ENCODE measurements around the gene NUTF2.
A peak's percentile ranks its signal among the peaks of the same experiment; 100 is the strongest.

Gene NUTF2

DNA sequence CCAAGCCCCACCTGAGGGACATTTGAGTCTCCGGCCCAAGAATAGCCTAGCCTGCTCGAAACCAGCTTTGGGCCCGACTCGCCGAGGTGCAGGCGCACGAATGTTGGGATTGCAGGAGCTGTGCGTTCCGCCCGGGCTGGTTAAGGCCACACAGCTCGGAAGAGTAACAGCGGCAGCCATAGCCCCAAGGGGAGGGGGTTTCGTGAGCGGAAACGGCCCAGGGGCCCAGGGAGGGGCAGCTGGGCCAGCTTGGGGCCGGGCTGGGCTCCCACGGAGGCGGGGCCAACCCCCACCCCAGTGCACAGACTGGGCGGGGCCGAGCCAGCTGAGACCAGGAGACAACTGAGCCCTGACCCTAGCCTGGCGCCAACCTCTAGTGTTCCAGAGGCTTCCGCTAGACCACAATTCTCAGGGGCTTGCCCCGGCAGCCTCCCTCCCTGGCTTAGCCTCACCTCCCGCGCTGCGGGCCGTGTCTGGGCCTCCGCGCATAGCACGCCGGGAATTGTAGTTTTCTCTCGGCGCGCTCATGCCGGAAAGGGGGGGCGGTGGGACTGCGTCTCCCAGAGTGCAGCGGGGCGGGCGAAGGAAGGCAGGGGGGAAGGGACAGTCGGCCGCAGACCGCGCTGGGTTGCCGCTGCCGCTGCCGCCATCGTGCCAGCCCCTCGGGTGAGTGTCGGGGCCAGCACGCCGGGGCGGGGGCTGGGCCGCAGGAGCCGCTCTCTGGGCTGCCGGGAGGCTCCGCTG is at the start of gene NUTF2:
Gene NUTF2 (plus strand): TSS at position 614 of the 744 bp plus-strand sequence. CDS start 18,198 bp downstream, outside the sequence.
- no peaks in the 10 kb centered on the region for H3K9me3 ChIP-seq (ENCODE audit: control insufficient read depth, insufficient read depth, low read length)
- H3K36me3 ChIP-seq (ENCODE audit: insufficient read depth, low read length) = 0 out of 2 replicates have a peak, but pooled peaks cover 4% of the 10 kb centered on the region
- H3K9ac ChIP-seq (ENCODE audit: low read depth, low read length) = peak within 1 kb of the TSS; percentile 97
- H3K4me1 ChIP-seq (ENCODE audit: insufficient read depth, low read length) = peaks cover 21% of the 10 kb centered on the region

DNA sequence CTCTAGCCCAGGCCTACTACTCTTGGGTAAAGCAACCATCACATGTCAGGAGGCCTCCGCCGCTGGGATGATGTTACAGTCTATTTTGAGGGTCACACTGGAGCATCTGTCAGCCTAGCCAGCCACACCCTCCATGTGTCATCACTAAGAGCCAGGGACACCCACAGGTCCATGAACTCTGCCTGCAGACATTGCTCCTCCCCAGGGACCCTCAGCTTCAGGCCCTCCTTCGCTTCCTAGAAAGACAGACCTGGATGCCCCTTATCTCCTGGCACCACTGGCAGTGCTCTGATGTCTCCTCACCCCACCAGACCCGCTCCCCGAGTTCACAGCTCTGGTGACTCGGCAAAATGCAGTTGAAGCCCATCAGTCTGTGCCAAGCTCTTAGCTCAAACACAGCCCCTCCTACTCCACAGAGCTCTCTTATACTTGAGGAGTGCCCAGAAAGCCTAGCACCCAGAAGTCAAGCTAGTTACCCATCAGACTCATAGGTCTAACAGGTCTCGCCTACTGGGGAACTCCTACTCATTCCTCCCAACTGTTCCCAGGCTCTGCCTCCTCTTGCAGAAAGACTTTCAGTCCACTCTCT is 46.3 kb upstream of the NUTF2 start:
- H3K9me3 ChIP-seq (ENCODE audit: control insufficient read depth, insufficient read depth, low read length) = no peaks in the 10 kb centered on the region
- H3K4me1 ChIP-seq (ENCODE audit: insufficient read depth, low read length) = peaks cover 4% of the 10 kb centered on the region; the same call in 1 of the 2 replicates
- no peaks in the 10 kb centered on the region; the same call in 1 of the 2 replicates for H3K36me3 ChIP-seq (ENCODE audit: insufficient read depth, low read length)
- no peak overlapping the region for H3K9ac ChIP-seq (ENCODE audit: low read depth, low read length)

DNA sequence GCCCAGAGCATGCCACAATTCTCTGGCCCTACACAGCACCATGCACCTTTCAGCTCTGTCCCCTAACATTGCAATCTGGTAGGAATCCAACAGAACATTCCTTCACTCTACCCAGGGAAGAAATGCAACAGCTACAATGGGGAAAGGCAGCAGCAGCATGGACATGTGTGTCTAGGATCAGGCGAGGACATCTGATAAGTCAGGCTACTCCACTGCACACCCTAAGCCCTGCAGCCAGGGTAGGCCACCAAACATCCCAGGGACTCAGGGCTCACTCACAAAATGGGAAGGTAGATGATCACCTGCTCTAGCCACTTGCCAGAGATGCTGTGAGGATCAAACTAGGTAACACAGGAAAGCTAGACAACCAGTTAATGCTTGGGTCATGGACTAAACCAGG is 45.5 kb upstream of the NUTF2 start:
- peaks cover 6% of the 10 kb centered on the region; the same call in 1 of the 2 replicates for H3K4me1 ChIP-seq (ENCODE audit: insufficient read depth, low read length)
- no peak overlapping the region for H3K9ac ChIP-seq (ENCODE audit: low read depth, low read length)
- no peaks in the 10 kb centered on the region for H3K9me3 ChIP-seq (ENCODE audit: control insufficient read depth, insufficient read depth, low read length)
- H3K36me3 ChIP-seq (ENCODE audit: insufficient read depth, low read length) = no peaks in the 10 kb centered on the region; the same call in 1 of the 2 replicates

DNA sequence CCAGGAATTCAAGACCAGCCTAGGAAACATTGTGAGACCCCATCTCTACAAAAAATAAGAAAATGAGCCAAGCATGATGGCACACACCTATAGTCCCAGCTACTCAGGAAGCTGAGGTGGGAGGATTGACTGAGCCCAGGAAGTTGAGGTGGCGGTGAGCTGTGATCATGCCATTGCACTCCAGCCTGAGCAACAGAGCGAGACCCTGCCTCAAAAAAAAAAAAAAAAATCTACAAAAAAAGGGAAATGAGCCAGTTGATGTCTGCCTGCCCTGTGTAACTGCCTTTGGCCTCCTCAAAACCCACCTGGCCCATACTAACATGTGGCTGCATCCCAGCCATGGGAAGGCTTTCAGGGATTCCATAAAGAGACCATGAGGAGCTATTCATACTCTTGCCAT is 44.9 kb upstream of the NUTF2 start:
- Histone ChIP-seq H3K36me3 (ENCODE audit: insufficient read depth, low read length) (no peaks in the 10 kb centered on the region; the same call in 1 of the 2 replicates), H3K4me1 (ENCODE audit: insufficient read depth, low read length) (peaks cover 6% of the 10 kb centered on the region; the same call in 1 of the 2 replicates), H3K9ac (ENCODE audit: low read depth, low read length) (no peak overlapping the region), H3K9me3 (ENCODE audit: control insufficient read depth, insufficient read depth, low read length) (no peaks in the 10 kb centered on the region)

DNA sequence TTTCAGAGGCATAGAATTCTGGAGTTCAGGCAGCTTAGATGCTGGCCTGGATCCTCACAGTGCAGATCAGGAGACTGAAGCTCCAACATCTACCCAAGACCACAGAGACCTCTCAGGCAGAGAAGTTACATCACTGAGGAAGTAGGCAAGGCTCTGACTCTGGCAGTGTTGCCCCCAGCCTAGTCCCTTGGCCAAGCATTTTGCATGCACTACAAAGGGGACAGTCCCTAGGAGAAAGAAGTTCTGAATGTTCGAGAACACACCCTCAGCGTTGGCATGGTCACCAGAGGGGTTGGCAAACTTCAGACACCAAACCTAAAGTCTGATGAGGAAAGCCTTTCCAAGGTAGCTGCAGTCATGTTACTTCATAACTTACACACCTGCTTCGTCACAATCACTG is 42.8 kb upstream of the NUTF2 start:
- peaks cover 6% of the 10 kb centered on the region; the same call in 1 of the 2 replicates for H3K4me1 ChIP-seq (ENCODE audit: insufficient read depth, low read length)

DNA sequence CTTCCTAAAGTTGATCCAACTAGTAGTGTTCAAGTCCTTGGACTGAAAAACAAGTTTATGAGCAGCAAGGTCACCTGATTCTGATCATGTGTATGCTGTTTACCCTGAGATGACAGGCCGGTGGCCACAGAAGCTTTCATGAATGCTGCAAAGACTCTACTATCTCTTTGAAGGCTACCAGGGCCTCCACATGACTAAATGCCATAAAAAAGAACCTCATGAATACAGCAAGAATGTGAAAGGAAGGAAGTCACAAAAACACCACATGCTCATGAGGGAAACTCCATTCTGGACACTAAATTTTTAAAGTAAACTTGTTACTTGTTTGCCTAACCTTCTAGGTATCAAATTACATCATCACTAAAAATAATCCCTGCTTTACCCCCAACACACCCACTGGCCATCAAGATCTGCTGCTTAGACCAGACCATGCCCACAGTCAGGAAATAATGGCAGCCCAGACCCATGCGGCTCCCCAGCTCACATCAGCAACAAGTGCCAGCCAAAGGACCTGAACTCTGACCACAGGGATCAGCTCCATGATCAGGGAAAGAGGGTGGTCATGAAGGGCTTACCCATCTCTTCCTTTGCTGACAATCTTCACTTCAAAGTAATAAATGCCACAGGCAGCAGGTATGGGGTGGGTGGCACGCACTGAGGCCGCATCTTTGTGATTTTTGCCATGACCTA is 41.7 kb upstream of the NUTF2 start:
- Histone ChIP-seq H3K4me1 (ENCODE audit: insufficient read depth, low read length) (peaks cover 6% of the 10 kb centered on the region; the same call in 1 of the 2 replicates), H3K9me3 (ENCODE audit: control insufficient read depth, insufficient read depth, low read length) (no peaks in the 10 kb centered on the region), H3K36me3 (ENCODE audit: insufficient read depth, low read length) (no peaks in the 10 kb centered on the region; the same call in 1 of the 2 replicates), H3K9ac (ENCODE audit: low read depth, low read length) (peak overlapping the region; percentile 89; the same call in 1 of the 2 replicates)

More for the DNA sequence above, 42.8 kb upstream of the NUTF2 start:
- H3K36me3 ChIP-seq (ENCODE audit: insufficient read depth, low read length) = no peaks in the 10 kb centered on the region; the same call in 1 of the 2 replicates
- no peak overlapping the region for H3K9ac ChIP-seq (ENCODE audit: low read depth, low read length)
- H3K9me3 ChIP-seq (ENCODE audit: control insufficient read depth, insufficient read depth, low read length) = no peaks in the 10 kb centered on the region

DNA sequence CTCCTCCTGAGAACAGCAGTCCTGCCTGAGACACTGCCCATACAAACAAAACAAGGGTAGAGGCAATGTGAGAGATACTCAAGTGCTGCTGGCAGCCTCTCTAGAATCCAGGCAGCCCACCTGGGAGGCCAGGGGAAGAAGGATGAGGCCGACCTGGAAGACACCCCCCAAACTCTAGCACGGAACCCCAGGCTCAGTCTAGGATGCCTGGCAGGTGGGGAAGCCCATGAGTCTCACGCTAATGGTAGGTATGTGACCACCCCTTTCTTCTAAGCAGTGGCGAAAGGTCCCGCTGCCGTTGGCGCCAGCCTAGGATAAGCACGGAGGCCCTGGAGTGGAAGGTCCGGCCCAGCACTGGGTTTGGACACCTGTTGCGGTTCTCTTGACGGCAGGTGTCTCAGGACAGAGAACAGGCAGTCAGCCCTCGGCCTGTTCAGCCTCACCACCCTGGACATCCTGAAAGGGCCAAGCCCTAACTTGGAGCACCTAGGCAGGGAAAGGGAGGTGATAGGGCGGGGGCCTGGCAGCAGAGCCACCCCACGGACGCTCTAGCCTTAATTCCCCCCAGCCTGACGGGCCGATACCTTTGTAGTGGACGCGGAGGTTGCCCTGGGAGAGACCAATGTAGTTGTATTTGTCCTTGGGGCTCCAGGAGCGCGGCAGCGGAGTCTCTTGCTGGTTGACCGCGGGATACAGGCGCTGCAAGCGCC is 40.9 kb upstream of the NUTF2 start:
- H3K9ac ChIP-seq (ENCODE audit: low read depth, low read length) = peak overlapping the region; percentile 89
- no peaks in the 10 kb centered on the region for H3K9me3 ChIP-seq (ENCODE audit: control insufficient read depth, insufficient read depth, low read length)
- H3K36me3 ChIP-seq (ENCODE audit: insufficient read depth, low read length) = no peaks in the 10 kb centered on the region; the same call in 1 of the 2 replicates
- peaks cover 6% of the 10 kb centered on the region; the same call in 1 of the 2 replicates for H3K4me1 ChIP-seq (ENCODE audit: insufficient read depth, low read length)

DNA sequence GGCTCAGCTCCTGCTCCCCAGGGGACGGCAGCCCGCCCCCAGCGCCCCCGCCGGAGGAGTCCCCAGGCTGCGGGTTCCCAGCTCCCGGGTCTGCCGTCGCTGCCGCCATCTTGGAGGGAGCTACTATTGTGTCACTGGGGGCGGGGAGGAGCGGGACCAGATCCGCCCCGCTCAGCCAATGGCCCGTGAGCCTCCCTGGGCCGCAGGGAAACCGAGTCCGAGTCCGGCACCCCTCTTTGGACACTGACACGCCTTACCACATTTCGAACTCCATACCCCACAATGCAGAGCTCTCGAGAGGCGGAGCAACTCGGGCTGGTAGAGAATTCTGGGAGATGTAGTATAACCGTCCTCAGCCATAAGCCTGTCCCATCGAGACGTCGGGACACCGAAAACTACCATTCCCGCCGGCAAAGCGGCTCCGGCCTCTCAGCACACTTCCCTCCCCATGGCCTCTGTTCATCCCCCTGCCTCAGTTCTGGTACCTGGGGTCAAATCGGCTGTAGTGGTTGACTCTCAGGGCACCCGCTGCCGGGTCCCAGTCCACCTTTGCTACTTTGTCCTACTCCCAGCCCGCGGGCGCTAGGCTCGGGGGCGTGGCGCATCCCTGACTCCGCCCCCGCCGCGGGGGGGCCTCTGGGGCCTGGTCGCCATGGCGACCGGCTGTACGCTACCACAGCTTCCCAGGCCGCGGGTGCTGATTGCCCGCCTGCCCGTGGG is 40.1 kb upstream of the NUTF2 start, which contains the start of the genes RANBP10 and TSNAXIP1:
Gene RANBP10 (minus strand): TSS at position 133 of the 720 bp plus-strand sequence. CDS start 24 bp downstream, at position 109.
Gene TSNAXIP1 (plus strand): TSS at position 462 of the 720 bp plus-strand sequence. CDS start 261 bp downstream, outside the sequence.
- H3K9me3 ChIP-seq (ENCODE audit: control insufficient read depth, insufficient read depth, low read length) = no peaks in the 10 kb centered on the region
- no peaks in the 10 kb centered on the region; the same call in 1 of the 2 replicates for H3K36me3 ChIP-seq (ENCODE audit: insufficient read depth, low read length)
- H3K4me1 ChIP-seq (ENCODE audit: insufficient read depth, low read length) = peaks cover 6% of the 10 kb centered on the region; the same call in 1 of the 2 replicates
- H3K9ac ChIP-seq (ENCODE audit: low read depth, low read length) = peak within 1 kb of the TSS; percentile 89

DNA sequence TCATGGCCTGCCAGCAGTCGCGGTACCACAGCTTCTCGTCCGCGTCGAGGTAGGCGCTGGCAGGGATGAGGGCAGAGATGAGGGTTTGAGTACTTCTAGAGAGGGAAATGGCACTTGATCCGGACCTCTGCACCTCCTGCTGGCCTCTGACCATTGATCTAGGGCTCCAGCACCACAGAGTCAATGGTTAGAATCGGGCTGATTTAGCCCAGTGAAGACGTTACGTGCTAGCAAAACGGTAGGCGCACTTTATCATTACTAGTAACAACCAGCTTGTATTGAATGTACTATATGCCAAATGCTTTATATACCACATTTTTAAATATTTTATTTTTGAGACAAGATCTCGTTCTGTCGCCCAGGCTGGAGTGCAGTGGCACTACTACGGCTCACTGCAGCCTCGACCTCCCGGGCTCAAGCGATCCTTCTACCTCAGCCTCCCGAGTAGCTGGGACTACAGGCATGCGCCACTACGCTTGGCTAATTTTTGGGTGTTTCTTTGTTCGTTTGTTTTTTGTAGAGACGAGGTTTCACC is 39.5 kb upstream of the NUTF2 start:
- H3K9me3 ChIP-seq (ENCODE audit: control insufficient read depth, insufficient read depth, low read length) = no peaks in the 10 kb centered on the region
- H3K9ac ChIP-seq (ENCODE audit: low read depth, low read length) = peak overlapping the region; percentile 71; the same call in 1 of the 2 replicates
- no peaks in the 10 kb centered on the region; the same call in 1 of the 2 replicates for H3K36me3 ChIP-seq (ENCODE audit: insufficient read depth, low read length)

DNA sequence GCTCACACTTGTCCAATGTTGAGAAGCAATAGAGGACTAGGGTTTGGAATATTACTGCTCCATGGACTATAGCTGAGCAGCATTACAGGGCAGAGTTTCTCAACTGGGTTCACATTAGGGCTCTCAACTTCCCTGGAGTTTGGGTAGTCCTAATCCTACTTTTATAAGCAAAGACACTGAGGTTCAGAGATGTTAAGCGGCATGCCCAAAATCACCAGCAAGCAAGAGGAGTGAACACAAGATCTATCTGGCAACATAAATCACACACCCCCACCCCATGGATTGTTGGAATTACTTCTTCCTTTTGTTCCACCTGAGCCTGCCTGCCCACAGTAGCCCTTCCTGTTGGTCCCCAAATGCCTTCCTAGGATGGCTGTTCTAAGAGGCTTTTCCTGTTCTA is 34.8 kb upstream of the NUTF2 start:
- Histone ChIP-seq H3K9ac (ENCODE audit: low read depth, low read length) (no peak overlapping the region), H3K9me3 (ENCODE audit: control insufficient read depth, insufficient read depth, low read length) (no peaks in the 10 kb centered on the region), H3K4me1 (ENCODE audit: insufficient read depth, low read length) (no peaks in the 10 kb centered on the region), H3K36me3 (ENCODE audit: insufficient read depth, low read length) (no peaks in the 10 kb centered on the region)

More for the DNA sequence above, 39.5 kb upstream of the NUTF2 start:
- peaks cover 6% of the 10 kb centered on the region; the same call in 1 of the 2 replicates for H3K4me1 ChIP-seq (ENCODE audit: insufficient read depth, low read length)

DNA sequence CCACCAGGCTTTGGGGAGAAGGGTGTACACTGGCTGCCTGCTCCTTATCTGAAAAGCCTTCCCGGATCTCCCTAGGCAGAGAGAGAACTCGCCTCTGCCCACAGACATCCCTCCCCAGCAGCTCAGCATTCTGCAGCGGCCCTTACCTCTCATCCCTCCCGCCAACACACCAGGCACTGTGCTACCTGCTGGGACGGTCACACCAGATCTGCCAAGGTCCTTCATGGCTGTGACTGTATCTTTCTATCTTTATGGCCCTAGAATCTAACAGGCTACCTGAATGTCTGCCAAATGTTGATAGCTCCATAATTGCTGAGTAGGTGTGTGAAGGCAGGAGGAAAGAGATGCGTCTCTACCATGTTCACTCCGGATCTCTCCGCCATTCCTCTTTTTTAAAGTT is 32.2 kb upstream of the NUTF2 start:
- no peak overlapping the region for H3K9ac ChIP-seq (ENCODE audit: low read depth, low read length)

DNA sequence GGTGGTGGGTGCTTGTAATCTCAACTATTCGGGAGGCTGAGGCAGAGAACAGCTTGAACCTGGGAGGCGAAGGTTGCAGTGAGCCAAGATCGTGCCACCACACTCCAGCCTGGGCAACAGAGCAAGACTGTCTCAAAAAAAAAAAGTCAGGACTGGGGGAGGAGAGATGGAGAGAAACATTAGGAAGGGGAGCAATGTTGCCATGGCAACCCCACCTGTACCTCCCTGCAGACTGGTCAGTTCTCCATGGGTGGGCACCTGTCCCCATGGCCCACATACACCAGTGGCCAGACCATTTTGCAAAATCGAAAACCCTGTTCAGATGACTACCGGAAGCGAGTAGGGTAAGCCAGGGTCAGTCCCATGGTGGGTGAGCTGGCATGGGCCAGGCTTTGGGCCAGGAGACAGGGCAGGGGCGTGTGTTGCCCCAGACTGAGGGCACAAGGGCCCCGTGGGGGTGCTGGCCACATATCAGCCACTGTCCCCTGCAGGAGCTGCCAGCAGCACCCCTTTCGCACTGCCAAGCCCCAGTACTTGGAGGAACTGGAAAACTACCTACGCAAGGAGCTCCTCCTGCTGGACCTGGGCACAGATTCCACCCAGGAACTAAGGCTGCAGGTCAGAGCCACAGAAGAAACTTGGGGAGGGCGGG is 26.0 kb upstream of the NUTF2 start:
- Histone ChIP-seq H3K9me3 (ENCODE audit: control insufficient read depth, insufficient read depth, low read length) (no peaks in the 10 kb centered on the region), H3K36me3 (ENCODE audit: insufficient read depth, low read length) (no peaks in the 10 kb centered on the region), H3K4me1 (ENCODE audit: insufficient read depth, low read length) (no peaks in the 10 kb centered on the region), H3K9ac (ENCODE audit: low read depth, low read length) (no peak overlapping the region)

More for the DNA sequence above, 32.2 kb upstream of the NUTF2 start:
- Histone ChIP-seq H3K36me3 (ENCODE audit: insufficient read depth, low read length) (no peaks in the 10 kb centered on the region), H3K4me1 (ENCODE audit: insufficient read depth, low read length) (no peaks in the 10 kb centered on the region), H3K9me3 (ENCODE audit: control insufficient read depth, insufficient read depth, low read length) (no peaks in the 10 kb centered on the region)
